Esophagus squamous epithelium (tissue), 5 donors: ENCODE measurements around the gene CLEC11A. TPM values are rescaled to one million over a fixed set of nuclear protein-coding genes. Genes with fewer than 3 reads are reported as not detected.

ENCODE experiments used
- DNase-seq: peaks from one replicate; lab custom pipeline; 2025; lab: John Stamatoyannopoulos, UW
- H3K27ac ChIP-seq, 4 donors: fragments of 200-600 bp; sonication (generic); one replicate each; pipeline ENCODE4 v1.5.1; 2016 to 2019; ENCODE audit warnings: mild to moderate bottlenecking in 1 of 4
- H3K27me3 ChIP-seq, 4 donors: fragments of 200-600 bp; sonication (generic); 1 replicate in 3 of 4; 2 replicates in 1 of 4; pipeline versions ENCODE4 v1.5.1 to v1.6.0; 2017 to 2021; ENCODE audit warnings: antibody characterized with exemption in 1 of 4
- H3K36me3 ChIP-seq, 3 donors: fragments of 200-600 bp; sonication (generic); one replicate each; pipeline ENCODE4 v1.5.1; 2016 to 2019
- H3K4me1 ChIP-seq, 3 donors: fragments of 200-600 bp; sonication (generic); one replicate each; pipeline ENCODE4 v1.5.1; 2017 to 2019
- H3K4me3 ChIP-seq, 4 donors: fragments of 200-600 bp; sonication (generic); 1 replicate in 3 of 4; 2 replicates in 1 of 4; pipeline ENCODE4 v1.5.1; 2016 to 2019; ENCODE audit warnings: mild to moderate bottlenecking in 2 of 4, moderate library complexity in 1 of 4
- H3K9me3 ChIP-seq, 3 donors: fragments of 200-600 bp; sonication (generic); one replicate each; pipeline ENCODE4 v1.5.1; 2016 to 2019
- CTCF ChIP-seq, 6 experiments: fragments of 450-650 bp in 4 of 6; fragments of 200-600 bp in 2 of 6; sonication (generic) in 2 of 6; IDR thresholded peaks; one replicate each; pipeline ENCODE4 v1.5.1; 2016 to 2019; ENCODE audit warnings: antibody characterized with exemption in 6 of 6, mild to moderate bottlenecking in 4 of 6, moderate library complexity in 4 of 6
- POLR2A ChIP-seq, 4 donors: fragments of 450-650 bp; IDR thresholded peaks; one replicate each; pipeline ENCODE4 v1.6.1; 2017; ENCODE audit warnings: antibody characterized with exemption in 4 of 4, mild to moderate bottlenecking in 4 of 4, moderate library complexity in 3 of 4
- WGBS, 2 donors: methylation state at CpG; one replicate each; pipeline ENCODE4 v1.1.5; 2018; 5-methylcytosine and 5-hydroxymethylcytosine counted together
- intact Hi-C: fragments of 100-400 bp; cut with DNase I; formaldehyde crosslinking; loops from one replicate; pipeline ENCODE4 v1.15.0; 2022
- total RNA-seq, 4 donors: library from RNA; depleted of rRNA; stranded (reverse); fragments of >200 nt; gene quantifications; one replicate each; pipeline ENCODE4 v1.1.0, GENCODE V29; 2016
- donor health status: DM: yes; HTN: yes; CAD: no.

Gene CLEC11A
- total RNA-seq, 4 donors from 2014 or later, result 0.80 to 11.1 (median 3.9) TPM

- Histone ChIP-seq H3K27me3 (peaks cover 0 to 96% (median 11%) of the 10 kb centered on the region in 4 donors), H3K36me3 (no peaks in the 10 kb centered on the region), H3K9me3 (no peaks in the 10 kb centered on the region), H3K4me3 (peak within 1 kb of the TSS; percentile 8 to 61 (median 42)), H3K4me1 (peaks cover 19 to 65% (median 33%) of the 10 kb centered on the region in 3 donors), H3K27ac (peak within 1 kb of the TSS in 1 of 4 donors; percentile 25)
- TF ChIP-seq CTCF (IDR thresholded peaks at IDR 0.05) (no peak), POLR2A (IDR thresholded peaks at IDR 0.05) (no peak)
- WGBS, 2 donors, result 1 to 3% methylated on average over 11 to 12 of the region's 47 CpGs
- intact Hi-C loops, result no loop called here
- no peak for DNase-seq
Measured at GRCh38 chr19:50719566-50719965, 3.6 kb upstream of the CLEC11A start, which contains the start of gene SHANK1. Gene SHANK1, minus strand, starts transcription at chr19:50719802. Its CDS starts 2,883 bp downstream, at chr19:50716919.

GRCh38 chr19:50720181-50720920 is 2.8 kb upstream of the CLEC11A start:
- Histone ChIP-seq H3K27me3 (peaks cover 0 to 97% (median 11%) of the 10 kb centered on the region in 4 donors), H3K4me1 (peaks cover 20 to 70% (median 37%) of the 10 kb centered on the region in 3 donors), H3K4me3 (no peak overlapping the region), H3K27ac (peak overlapping the region in 1 of 4 donors; percentile 25), H3K9me3 (no peaks in the 10 kb centered on the region), H3K36me3 (no peaks in the 10 kb centered on the region)
- intact Hi-C loops, result no loop called here
- no peak for DNase-seq
- 13 to 16% methylated on average over 11 to 19 of the region's 21 CpGs for WGBS, 2 donors
- TF ChIP-seq CTCF (IDR thresholded peaks at IDR 0.05) (no peak), POLR2A (IDR thresholded peaks at IDR 0.05) (no peak)

- intact Hi-C loops, result no loop called here
- no peak for DNase-seq
- H3K4me3 ChIP-seq, result no peak overlapping the region
- peaks cover 0 to 96% (median 11%) of the 10 kb centered on the region in 4 donors for H3K27me3 ChIP-seq
- H3K4me1 ChIP-seq, result peaks cover 24 to 76% (median 42%) of the 10 kb centered on the region in 3 donors
- no peaks in the 10 kb centered on the region for H3K36me3 ChIP-seq
- no peaks in the 10 kb centered on the region for H3K9me3 ChIP-seq
- TF ChIP-seq CTCF (IDR thresholded peaks at IDR 0.05), result peak in 1 of 6 experiments; percentile 33
- TF ChIP-seq POLR2A (IDR thresholded peaks at IDR 0.05), result no peak
- H3K27ac ChIP-seq, result peak overlapping the region in 1 of 4 donors; percentile 25
- 19 to 30% methylated on average over 2 to 5 of the region's 8 CpGs for WGBS, 2 donors
Measured at GRCh38 chr19:50720921-50721381, 2.2 kb upstream of the CLEC11A start.

- H3K4me1 ChIP-seq, result peaks cover 24 to 80% (median 45%) of the 10 kb centered on the region in 3 donors
- intact Hi-C loops, result no loop called here
- H3K36me3 ChIP-seq, result no peaks in the 10 kb centered on the region
- no peak overlapping the region for H3K4me3 ChIP-seq
- no peaks in the 10 kb centered on the region for H3K9me3 ChIP-seq
- DNase-seq, result no peak
- TF ChIP-seq POLR2A (IDR thresholded peaks at IDR 0.05), result no peak
- no peak for TF ChIP-seq CTCF (IDR thresholded peaks at IDR 0.05)
- 51 to 76% methylated on average over 4 to 5 of the region's 10 CpGs for WGBS, 2 donors
- H3K27me3 ChIP-seq, result peaks cover 0 to 95% (median 11%) of the 10 kb centered on the region in 4 donors
- peak overlapping the region in 1 of 4 donors; percentile 25 for H3K27ac ChIP-seq
Measured at GRCh38 chr19:50721441-50722137, 1.6 kb upstream of the CLEC11A start.
